ENCODE results near the gene ATXN7.

DNA sequence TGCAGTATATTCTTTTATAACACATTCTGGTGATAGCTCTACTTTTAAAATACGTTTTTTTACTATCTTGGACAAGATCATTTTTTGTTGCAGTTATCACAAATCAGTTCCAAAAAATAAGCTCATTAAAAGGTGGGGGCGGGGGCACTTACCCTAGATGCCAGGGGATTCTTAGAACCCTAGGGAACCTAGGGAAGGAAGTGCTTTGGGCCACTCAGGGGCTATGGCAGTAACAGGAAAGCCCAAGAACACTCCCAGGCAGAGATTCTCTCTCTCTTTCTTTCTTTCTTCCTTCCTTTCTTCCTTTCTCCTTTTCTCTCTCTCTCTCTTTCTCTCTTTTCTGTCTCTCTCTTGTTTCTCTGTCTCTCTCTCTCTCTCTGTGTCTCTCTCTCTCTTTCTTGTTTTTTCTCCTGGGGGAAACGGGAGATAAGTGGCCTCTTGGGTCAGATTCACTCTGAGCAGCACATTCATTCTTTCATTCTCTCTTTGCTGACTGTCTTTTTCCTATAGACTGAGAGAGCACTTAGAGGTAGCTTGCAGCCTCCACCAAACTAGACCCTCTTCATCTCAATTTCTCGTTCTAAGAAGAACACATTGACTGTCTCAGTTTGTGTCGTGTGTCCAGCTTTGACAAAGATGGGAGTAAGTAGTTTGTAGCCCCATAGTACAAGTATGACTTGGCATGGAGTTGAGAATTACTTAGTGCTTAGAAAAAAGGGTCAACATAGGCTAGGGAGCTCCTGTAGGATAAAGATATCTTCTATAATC, 31.9 kb downstream of the ATXN7 start:
- TF ChIP-seq CTCF (IDR thresholded peaks at IDR 0.05) (no peak), POLR2AphosphoS5 (IDR thresholded peaks at IDR 0.05; ENCODE audit: insufficient read depth in 1 of 2, low read depth in 1 of 2) (no peak)
